GM18907 (cell line): Measurements from ENCODE around the gene TPCN1.

ENCODE experiments used
- ATAC-seq: cut with Tn5 transposase; IDR thresholded peaks from one replicate; pipeline ENCODE4 v1.9.1; 2021; ENCODE audit warnings: mild to moderate bottlenecking, moderate library complexity; ENCODE audit not compliant: unreplicated experiment

The TPCN1 gene

DNA sequence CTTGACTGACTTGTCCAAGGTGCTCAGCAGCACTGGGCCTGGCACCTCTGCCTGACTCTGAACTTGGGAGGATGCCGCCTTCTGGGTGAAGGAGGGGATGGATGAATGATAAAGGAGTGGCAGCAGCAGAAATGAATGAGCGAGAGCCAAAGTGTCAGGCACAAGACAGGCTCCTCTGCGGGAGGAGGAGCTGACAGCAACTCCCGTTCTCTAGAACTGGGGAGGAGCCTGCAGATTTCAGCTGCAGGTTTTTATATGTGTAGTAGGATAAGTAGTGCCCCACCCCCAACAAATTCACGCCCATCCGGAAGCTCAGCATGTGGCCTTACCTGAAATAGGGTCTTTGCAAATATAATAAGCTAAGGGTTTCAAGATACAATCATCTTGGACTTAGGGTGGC, 80.5 kb downstream of the TPCN1 start:
- ATAC-seq = no peak

GRCh38 chr12:113302466-113302865, 81.2 kb downstream of the TPCN1 start:
- ATAC-seq = no peak

GRCh38 chr12:113302886-113303640, 81.8 kb downstream of the TPCN1 start:
- ATAC-seq = no peak

GRCh38 chr12:113305281-113305856, 84.1 kb downstream of the TPCN1 start:
- ATAC-seq = no peak

DNA sequence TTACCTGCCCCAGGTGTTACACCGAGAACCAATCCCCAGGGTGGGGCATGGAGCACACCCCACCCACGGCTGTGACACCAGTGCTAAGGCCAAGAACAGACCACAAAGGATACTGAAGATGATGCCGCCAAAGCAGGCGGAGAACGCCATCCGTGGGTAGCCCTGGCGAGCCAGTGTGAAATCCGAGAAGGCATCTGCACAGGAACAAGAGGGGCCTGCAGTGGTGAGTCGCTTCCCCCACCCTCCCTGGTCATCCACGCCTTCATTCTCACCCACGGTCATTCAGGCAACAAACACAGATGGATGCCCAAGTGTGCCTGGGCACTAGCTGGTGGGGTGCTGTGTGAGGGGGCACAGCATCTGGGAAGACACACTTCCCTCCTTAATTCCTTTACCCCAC, 85.1 kb downstream of the TPCN1 start:
- ATAC-seq = no peak

GRCh38 chr12:113310489-113310888, 89.2 kb downstream of the TPCN1 start:
- no peak for ATAC-seq

DNA sequence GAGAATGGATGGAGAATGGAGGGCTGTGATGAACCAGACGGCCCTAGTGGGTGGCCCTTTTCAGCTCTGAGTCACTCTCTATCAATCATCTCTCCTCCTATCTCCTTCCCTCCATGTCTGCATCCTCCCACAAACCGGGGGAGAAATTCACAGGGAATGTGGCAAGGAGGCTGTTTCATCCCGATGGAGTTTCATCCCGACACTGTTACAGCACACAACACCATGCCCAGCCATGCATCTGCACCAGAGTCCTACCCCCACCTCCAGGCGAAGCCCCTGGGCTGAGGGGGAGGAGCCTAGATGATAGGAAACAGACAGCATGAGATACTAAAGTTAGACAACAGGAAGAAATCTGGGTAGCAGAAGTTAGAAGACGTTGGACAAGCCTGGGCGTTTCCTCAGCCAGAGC, 92.9 kb downstream of the TPCN1 start:
- no peak for ATAC-seq

DNA sequence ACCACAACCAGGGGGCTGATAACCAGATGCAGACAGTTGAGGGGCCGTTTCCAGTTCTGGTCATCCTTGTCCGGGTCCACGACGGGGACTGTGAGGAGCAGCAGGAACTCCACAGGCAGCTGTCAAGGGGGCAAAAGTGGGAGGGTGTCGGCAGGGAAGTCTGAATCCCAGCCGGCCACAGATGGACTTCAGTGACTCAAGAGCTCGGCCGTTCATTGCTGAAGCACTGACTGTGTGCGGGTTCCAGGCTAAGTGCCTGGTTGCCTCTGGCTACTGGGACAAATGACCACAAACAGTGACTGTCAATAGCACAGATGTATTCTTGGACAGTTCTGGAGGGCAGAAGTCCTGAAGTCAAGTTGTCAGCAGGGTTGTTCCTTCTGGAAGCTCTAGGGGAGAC, 94.1 kb downstream of the TPCN1 start:
- ATAC-seq = no peak

GRCh38 chr12:113316155-113316554, 94.9 kb downstream of the TPCN1 start:
- ATAC-seq = no peak

- no peak for ATAC-seq
Observed at GRCh38 chr12:113317122-113317521, 95.9 kb downstream of the TPCN1 start.

DNA sequence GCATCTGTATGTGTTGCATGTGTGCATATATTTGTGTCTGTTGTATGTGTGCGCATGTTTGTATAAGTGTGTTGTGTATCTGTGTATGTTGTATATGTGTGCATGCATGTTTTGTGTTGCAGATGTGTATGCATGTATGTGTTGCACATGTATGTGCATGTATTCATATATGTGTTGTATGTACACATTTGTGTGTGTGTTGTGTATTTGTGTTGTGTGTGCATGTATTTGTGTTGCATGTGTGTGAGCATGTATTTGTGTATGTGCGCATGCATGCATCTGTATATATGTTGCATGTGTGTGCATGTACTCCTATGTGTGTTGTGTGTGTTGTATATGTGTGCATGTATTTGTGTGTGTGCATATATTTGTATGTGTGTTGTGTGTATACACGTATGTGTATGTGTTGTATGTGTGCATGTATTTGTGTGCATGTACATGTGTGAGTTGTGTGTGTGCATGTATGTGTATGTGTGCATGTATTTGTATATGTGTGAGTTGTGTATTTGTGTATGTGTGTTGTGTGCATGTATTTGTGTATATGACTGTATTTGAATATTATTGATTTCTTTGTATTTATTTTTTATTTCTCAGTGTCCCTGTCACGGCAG, 96.9 kb downstream of the TPCN1 start:
- ATAC-seq = no peak

GRCh38 chr12:113318900-113319628, 97.8 kb downstream of the TPCN1 start:
- ATAC-seq = no peak

DNA sequence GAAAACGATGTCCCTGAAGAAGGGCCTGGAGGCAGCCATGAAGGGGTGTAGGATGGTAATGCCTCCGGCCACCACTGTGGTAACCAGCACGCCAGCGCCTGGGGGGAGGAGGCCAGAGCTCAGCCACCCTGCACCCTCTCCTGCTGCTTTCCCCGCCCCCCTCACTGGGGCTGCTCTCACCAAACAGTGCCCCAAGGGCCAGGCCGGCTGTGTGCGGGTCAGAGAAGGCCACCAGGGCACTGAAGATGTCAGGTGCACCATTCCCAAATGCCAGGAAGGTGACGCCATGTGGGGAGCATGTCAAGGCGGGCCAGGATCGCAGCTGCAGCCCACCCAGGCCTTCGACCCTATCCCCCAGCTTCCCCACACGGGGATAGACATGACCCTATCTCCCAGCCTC, 99.1 kb downstream of the TPCN1 start:
- no peak for ATAC-seq

DNA sequence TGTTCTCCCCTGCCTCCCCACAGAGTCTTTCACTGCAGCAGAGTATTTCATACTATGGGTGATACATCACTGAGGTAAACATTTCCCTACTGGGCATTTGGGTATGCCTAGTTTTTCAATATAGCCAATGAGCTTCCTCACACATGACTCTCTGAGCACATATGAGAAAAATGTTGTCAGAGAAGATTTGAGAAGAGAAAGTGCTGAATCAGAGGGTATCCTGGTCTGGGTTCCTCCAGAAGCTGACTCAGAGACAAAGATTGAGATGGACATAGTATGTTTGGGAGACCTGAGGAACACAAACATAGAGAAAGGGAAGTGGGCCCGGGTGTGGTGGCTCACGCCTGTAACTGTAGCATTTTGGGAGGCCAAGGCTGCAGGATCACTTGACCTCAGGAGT, 101.1 kb downstream of the TPCN1 start:
- ATAC-seq = no peak

- no peak for ATAC-seq
Observed at GRCh38 chr12:113325916-113326315, 104.7 kb downstream of the TPCN1 start.

DNA sequence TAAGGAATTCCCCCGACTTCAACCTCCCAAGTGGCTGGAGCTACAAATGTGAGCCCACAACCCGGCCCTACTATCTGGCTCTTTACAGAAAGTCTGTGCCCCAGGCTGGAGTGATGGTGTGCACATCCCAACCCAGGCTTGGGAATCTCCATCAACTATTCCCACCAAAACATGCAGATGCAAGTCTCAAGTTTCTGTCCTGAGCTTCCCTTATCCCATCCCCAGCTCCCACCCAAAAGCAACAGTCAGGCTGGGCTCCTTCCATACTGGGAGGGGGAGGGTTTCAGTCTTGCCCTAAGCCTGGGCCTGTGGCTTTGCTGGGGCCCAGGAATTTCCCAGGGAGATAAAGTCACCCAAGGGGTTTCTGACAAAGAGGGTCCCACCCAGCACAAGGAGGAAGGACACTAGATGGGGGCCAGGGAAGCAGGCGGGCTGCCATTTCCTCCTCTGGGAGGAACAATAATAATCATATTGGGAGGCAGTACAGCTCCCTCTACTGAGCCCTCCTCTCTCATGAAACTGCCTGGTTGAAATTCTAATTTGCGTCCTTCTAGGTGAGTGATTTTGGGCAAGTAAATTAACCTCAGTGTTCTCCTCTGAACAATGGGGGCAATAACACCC, 105.6 kb downstream of the TPCN1 start:
- no peak for ATAC-seq

- ATAC-seq = no peak
Observed at GRCh38 chr12:113328368-113328889, 107.2 kb downstream of the TPCN1 start.

DNA sequence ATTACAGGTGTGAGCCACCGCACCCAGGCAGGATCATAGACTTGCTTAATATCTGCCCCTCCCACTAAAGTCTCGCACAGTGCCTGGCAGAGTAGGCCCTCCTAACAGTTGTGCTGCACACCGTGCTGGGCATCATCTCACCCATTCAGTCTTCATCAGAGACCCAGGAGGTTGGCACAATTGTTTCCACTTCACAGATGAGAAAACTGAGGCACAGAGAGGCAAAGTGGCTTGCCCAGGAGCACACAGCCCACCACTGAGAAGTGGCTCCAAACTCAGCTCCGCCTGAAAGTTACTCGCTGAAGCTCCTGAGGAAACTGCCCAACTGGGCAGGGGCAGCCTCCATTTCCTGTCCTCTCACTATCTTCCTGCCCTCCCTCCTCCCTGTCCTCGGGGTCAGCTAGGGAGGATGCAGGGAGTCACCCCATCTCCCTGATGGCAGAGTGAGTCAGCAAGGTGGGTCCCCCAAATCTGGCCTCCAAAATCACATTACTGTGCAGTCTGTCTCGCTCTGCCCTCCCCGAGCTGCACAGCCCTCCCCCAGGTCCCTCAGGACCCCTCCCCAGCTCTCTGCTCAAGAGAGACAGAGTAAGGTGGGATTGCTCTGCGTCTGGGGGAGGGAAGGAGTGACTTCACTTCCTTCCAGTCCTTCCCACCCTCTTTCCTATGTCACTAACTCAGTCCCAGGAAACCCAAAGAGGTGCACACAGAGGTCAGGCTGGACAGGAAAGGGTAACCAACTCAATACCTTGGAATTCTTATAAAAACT, 107.9 kb downstream of the TPCN1 start:
- ATAC-seq = no peak

DNA sequence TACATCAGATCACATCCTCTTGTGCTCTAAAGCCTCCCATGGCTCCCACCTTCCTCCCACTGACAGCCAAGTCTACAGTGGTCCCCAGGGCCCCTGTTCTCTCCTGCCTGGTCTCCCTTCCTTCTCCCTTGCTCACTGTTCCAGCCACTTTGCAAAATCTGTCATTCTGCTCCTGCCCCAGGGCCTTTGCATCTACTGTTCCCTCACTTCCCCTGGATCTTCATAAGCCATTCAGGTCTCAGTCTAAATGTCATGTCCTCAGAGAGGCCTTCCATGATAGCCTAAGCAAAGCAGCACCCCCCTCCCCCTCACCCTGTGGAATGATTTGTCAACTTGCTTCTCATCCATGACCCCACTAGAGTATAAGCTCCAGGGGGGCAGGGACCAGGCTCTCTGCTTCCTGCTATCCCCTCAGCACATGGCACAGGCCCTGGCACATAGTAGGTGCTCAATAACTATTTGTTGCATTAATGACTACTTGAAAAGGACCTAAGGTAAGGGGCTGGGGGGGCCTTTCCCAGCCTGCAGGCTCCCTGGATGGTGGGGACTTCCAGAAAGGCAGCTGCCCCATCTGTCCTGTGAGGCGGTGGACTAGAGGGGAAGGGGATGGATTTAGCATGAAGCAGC, 108.6 kb downstream of the TPCN1 start:
- no peak for ATAC-seq

DNA sequence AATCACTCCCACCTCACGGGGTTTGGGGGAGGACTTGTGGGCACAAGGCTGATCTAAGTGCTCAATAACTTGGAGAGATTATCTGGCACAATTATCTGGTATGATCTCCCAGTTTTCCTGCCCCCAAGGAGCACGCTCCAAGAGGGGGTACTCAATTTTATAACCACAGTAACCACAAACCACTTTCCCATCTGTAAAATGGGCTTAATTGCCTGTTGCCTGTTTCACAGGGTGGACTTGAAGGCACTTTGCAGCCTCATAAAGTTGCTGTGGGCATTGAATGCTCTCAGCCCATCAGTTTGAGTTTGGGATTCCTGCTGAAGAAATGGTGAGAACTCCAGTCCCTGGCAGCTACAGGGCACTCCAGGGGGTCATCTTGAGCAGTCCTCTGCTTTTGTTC, 109.2 kb downstream of the TPCN1 start:
- ATAC-seq = no peak
